Measurements from ENCODE around the gene FAR2.

FAR2 gene

DNA sequence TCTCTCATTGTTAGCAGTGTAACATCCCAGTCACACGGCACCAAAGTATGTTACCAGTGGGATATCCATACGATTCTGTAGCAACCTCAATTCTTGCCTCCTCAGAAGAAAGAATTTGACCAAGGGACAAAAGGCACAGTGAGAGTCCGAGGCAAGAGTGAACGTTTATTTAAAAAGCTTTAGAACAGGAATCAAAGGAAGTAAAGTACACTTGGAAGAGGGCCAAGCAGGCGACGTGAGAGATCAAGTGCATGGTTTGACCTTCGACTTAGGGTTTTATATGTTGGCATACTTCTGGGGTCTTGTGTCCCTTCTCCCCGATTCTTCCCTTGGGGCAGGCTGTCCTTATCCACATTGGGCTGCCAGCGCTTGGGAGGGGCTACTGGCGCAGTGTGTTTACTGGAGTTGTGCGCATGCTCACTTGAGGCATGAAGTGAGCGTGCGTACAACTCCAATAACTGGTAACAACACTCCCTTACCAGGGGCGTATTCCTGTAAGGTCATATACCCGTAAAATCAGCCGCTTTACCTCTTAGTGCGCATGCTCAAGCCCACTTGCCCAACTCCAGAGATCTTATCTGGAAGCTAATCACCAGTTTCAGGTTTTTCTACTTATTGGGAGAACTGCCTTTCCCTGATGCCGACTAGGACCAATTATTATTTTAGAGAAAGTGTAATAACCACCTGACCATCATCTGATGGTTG is 71.7 kb downstream of the FAR2 start:
- TF ChIP-seq EGR1 (IDR thresholded peaks at IDR 0.05) (no peak), TAF1 (IDR thresholded peaks at IDR 0.05; ENCODE audit: low read depth) (no peak), RAD21 (IDR thresholded peaks at IDR 0.05; ENCODE audit: low read depth) (no peak), YY1 (IDR thresholded peaks at IDR 0.05; ENCODE audit: low read depth) (no peak), CEBPB (IDR thresholded peaks at IDR 0.05) (no peak), TCF12 (IDR thresholded peaks at IDR 0.05; ENCODE audit: low read depth) (no peak), EP300 (IDR thresholded peaks at IDR 0.05; ENCODE audit: borderline replicate concordance) (no peak), FOXM1 (IDR thresholded peaks at IDR 0.05; ENCODE audit: borderline replicate concordance, low read depth) (no peak)
- TF ChIP-seq, protein P1, sequence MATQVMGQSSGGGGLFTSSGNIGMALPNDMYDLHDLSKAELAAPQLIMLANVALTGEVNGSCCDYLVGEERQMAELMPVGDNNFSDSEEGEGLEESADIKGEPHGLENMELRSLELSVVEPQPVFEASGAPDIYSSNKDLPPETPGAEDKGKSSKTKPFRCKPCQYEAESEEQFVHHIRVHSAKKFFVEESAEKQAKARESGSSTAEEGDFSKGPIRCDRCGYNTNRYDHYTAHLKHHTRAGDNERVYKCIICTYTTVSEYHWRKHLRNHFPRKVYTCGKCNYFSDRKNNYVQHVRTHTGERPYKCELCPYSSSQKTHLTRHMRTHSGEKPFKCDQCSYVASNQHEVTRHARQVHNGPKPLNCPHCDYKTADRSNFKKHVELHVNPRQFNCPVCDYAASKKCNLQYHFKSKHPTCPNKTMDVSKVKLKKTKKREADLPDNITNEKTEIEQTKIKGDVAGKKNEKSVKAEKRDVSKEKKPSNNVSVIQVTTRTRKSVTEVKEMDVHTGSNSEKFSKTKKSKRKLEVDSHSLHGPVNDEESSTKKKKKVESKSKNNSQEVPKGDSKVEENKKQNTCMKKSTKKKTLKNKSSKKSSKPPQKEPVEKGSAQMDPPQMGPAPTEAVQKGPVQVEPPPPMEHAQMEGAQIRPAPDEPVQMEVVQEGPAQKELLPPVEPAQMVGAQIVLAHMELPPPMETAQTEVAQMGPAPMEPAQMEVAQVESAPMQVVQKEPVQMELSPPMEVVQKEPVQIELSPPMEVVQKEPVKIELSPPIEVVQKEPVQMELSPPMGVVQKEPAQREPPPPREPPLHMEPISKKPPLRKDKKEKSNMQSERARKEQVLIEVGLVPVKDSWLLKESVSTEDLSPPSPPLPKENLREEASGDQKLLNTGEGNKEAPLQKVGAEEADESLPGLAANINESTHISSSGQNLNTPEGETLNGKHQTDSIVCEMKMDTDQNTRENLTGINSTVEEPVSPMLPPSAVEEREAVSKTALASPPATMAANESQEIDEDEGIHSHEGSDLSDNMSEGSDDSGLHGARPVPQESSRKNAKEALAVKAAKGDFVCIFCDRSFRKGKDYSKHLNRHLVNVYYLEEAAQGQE (IDR thresholded peaks at IDR 0.05; ENCODE audit: low read depth): no peak
- TF ChIP-seq, protein P2, sequence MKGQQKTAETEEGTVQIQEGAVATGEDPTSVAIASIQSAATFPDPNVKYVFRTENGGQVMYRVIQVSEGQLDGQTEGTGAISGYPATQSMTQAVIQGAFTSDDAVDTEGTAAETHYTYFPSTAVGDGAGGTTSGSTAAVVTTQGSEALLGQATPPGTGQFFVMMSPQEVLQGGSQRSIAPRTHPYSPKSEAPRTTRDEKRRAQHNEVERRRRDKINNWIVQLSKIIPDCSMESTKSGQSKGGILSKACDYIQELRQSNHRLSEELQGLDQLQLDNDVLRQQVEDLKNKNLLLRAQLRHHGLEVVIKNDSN (IDR thresholded peaks at IDR 0.05): no peak
- TF ChIP-seq, protein P3, sequence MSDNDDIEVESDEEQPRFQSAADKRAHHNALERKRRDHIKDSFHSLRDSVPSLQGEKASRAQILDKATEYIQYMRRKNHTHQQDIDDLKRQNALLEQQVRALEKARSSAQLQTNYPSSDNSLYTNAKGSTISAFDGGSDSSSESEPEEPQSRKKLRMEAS (IDR thresholded peaks at IDR 0.05): no peak

DNA sequence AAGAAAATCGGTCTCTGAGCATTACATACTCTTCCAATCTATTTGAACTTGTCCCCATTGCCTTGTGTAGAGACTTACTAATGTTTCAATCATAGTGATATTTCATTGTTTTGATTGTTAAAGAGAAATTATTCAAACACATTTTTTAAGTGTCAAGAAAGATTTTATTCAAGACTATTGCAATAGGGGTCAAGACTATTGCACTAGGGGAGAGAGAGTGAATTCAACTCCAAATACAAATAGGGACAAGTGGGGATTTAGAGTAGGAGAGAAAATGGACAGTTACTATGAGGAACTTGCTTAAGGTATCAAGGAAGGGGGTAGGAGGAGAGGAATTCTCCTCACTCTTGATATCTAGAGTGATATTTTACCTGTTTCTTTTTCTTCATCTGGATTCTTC is 73.1 kb downstream of the FAR2 start:
- no peak for TF ChIP-seq EP300 (IDR thresholded peaks at IDR 0.05; ENCODE audit: borderline replicate concordance)
- no peak for TF ChIP-seq TAF1 (IDR thresholded peaks at IDR 0.05; ENCODE audit: low read depth)
- TF ChIP-seq, protein P2 (IDR thresholded peaks at IDR 0.05): no peak
- TF ChIP-seq TEAD4 (IDR thresholded peaks at IDR 0.05): no peak
- no peak for TF ChIP-seq RAD21 (IDR thresholded peaks at IDR 0.05; ENCODE audit: low read depth)
- TF ChIP-seq, protein P3 (IDR thresholded peaks at IDR 0.05): no peak
- TF ChIP-seq CEBPB (IDR thresholded peaks at IDR 0.05): no peak
- TF ChIP-seq YY1 (IDR thresholded peaks at IDR 0.05; ENCODE audit: low read depth): no peak
- TF ChIP-seq ZBTB7A (IDR thresholded peaks at IDR 0.05; ENCODE audit: low read depth): no peak
- TF ChIP-seq EGR1 (IDR thresholded peaks at IDR 0.05): no peak
- TF ChIP-seq NFIC (IDR thresholded peaks at IDR 0.05): no peak
- no peak for TF ChIP-seq TCF12 (IDR thresholded peaks at IDR 0.05; ENCODE audit: low read depth)
- TF ChIP-seq FOXM1 (IDR thresholded peaks at IDR 0.05; ENCODE audit: borderline replicate concordance, low read depth): no peak

DNA sequence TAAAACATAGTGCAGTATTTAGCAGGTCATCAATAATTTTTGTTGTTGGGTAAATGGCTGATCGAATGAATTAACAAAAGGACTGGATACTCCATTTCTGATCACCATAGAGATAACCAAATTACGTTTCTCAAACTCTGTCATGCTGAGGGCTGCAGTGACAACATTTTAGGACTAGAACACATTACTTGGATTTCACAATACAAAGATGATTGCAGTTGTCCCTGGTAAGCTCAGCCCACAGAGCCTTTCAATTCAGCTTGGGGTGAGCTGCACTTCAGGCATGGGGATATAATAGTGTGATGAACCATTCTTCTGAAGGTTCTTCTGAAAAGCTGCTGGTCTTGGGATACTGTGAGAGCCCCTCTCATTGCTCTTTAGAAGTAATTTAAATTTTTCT is 74.3 kb downstream of the FAR2 start:
- no peak for TF ChIP-seq CREB1 (IDR thresholded peaks at IDR 0.05; ENCODE audit: low read depth)
- TF ChIP-seq EGR1 (IDR thresholded peaks at IDR 0.05): no peak
- TF ChIP-seq TEAD4 (IDR thresholded peaks at IDR 0.05): no peak
- TF ChIP-seq, protein P3 (IDR thresholded peaks at IDR 0.05): no peak
- no peak for TF ChIP-seq FOXM1 (IDR thresholded peaks at IDR 0.05; ENCODE audit: borderline replicate concordance, low read depth)
- TF ChIP-seq CEBPB (IDR thresholded peaks at IDR 0.05): no peak
- TF ChIP-seq EP300 (IDR thresholded peaks at IDR 0.05; ENCODE audit: borderline replicate concordance): no peak
- TF ChIP-seq, protein P1 (IDR thresholded peaks at IDR 0.05; ENCODE audit: low read depth): no peak
- TF ChIP-seq ZBTB7A (IDR thresholded peaks at IDR 0.05; ENCODE audit: low read depth): no peak
- TF ChIP-seq YY1 (IDR thresholded peaks at IDR 0.05; ENCODE audit: low read depth): no peak
- no peak for TF ChIP-seq RAD21 (IDR thresholded peaks at IDR 0.05; ENCODE audit: low read depth)
- no peak for TF ChIP-seq TCF12 (IDR thresholded peaks at IDR 0.05; ENCODE audit: low read depth)
- TF ChIP-seq NFIC (IDR thresholded peaks at IDR 0.05): no peak
- TF ChIP-seq TAF1 (IDR thresholded peaks at IDR 0.05; ENCODE audit: low read depth): no peak
- TF ChIP-seq, protein P2 (IDR thresholded peaks at IDR 0.05): no peak

DNA sequence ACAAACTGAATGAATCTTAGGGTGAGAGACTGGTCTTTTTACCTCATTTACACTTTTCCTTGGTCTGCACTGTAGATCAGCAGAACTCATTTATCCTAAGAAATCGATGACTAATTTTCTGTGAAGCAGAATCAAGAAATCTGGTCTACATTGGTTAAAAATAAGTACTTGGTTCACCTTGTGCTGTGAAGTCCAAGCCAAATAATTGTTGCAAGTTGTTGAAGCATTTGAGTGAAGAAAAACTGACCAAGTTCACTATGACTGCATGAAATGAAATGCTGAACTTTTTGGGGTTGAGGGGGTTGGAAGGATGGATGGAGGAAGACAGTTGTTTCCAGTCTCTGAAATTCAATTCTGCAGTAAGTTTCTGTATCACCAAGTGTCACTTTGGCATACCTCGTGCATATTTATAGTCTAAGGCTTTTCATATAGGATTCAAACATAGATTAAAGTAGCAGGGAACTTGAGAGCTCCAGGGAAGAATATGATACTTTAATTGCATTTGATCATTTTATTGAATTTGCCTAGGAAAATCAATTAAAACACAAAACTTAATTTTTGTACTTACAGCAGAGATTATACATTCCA is 75.0 kb downstream of the FAR2 start:
- TF ChIP-seq TAF1 (IDR thresholded peaks at IDR 0.05; ENCODE audit: low read depth): no peak
- TF ChIP-seq, protein P2 (IDR thresholded peaks at IDR 0.05): no peak
- TF ChIP-seq CREB1 (IDR thresholded peaks at IDR 0.05; ENCODE audit: low read depth): no peak
- TF ChIP-seq EP300 (IDR thresholded peaks at IDR 0.05; ENCODE audit: borderline replicate concordance): no peak
- TF ChIP-seq, protein P1 (IDR thresholded peaks at IDR 0.05; ENCODE audit: low read depth): no peak
- TF ChIP-seq, protein P3 (IDR thresholded peaks at IDR 0.05): no peak
- no peak for TF ChIP-seq NFIC (IDR thresholded peaks at IDR 0.05)
- no peak for TF ChIP-seq FOXM1 (IDR thresholded peaks at IDR 0.05; ENCODE audit: borderline replicate concordance, low read depth)
- TF ChIP-seq TCF12 (IDR thresholded peaks at IDR 0.05; ENCODE audit: low read depth): no peak
- no peak for TF ChIP-seq CEBPB (IDR thresholded peaks at IDR 0.05)
- TF ChIP-seq EGR1 (IDR thresholded peaks at IDR 0.05): no peak
- no peak for TF ChIP-seq RAD21 (IDR thresholded peaks at IDR 0.05; ENCODE audit: low read depth)
- no peak for TF ChIP-seq YY1 (IDR thresholded peaks at IDR 0.05; ENCODE audit: low read depth)
